Measurements from ENCODE around the gene SIRT2.
"Not testable (repeated sequence)": the region's sequence is repeated elsewhere in the genome, so short reads cannot be mapped to it uniquely, and the experiment has no call there.

SIRT2 gene

GRCh38 chr19:38875656-38876395 lies 23.6 kb downstream of the SIRT2 start:
- DNase-seq (ENCODE audit: low read depth) = no peak
- TF ChIP-seq, protein P1, sequence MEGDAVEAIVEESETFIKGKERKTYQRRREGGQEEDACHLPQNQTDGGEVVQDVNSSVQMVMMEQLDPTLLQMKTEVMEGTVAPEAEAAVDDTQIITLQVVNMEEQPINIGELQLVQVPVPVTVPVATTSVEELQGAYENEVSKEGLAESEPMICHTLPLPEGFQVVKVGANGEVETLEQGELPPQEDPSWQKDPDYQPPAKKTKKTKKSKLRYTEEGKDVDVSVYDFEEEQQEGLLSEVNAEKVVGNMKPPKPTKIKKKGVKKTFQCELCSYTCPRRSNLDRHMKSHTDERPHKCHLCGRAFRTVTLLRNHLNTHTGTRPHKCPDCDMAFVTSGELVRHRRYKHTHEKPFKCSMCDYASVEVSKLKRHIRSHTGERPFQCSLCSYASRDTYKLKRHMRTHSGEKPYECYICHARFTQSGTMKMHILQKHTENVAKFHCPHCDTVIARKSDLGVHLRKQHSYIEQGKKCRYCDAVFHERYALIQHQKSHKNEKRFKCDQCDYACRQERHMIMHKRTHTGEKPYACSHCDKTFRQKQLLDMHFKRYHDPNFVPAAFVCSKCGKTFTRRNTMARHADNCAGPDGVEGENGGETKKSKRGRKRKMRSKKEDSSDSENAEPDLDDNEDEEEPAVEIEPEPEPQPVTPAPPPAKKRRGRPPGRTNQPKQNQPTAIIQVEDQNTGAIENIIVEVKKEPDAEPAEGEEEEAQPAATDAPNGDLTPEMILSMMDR (IDR thresholded peaks at IDR 0.05; ENCODE audit: control insufficient read depth, extremely low read depth, insufficient read depth) = no peak
- H3K4me3 ChIP-seq (ENCODE audit: low read depth, low read length) = no peak overlapping the region

GRCh38 chr19:38873400-38873799 lies 26.0 kb downstream of the SIRT2 start:
- not testable (repeated sequence) for DNase-seq (ENCODE audit: low read depth); H3K4me3 ChIP-seq (ENCODE audit: low read depth, low read length)

- TF ChIP-seq, protein P1 (IDR thresholded peaks at IDR 0.05; ENCODE audit: control insufficient read depth, extremely low read depth, insufficient read depth) = no peak
- DNase-seq (ENCODE audit: low read depth) = no peak
- H3K4me3 ChIP-seq (ENCODE audit: low read depth, low read length) = no peak overlapping the region
These were observed 28.8 kb downstream of the SIRT2 start for GRCh38 chr19:38870612-38871011.

GRCh38 chr19:38869836-38870607 lies 29.4 kb downstream of the SIRT2 start:
- TF ChIP-seq, protein P1 (IDR thresholded peaks at IDR 0.05; ENCODE audit: control insufficient read depth, extremely low read depth, insufficient read depth) = no peak
- H3K4me3 ChIP-seq (ENCODE audit: low read depth, low read length) = no peak overlapping the region
- DNase-seq (ENCODE audit: low read depth) = no peak

- no peak overlapping the region for H3K4me3 ChIP-seq (ENCODE audit: low read depth, low read length)
These were observed 30.1 kb downstream of the SIRT2 start for GRCh38 chr19:38869160-38869835.

GRCh38 chr19:38868551-38868950 lies 30.9 kb downstream of the SIRT2 start:
- no peak overlapping the region for H3K4me3 ChIP-seq (ENCODE audit: low read depth, low read length)
- DNase-seq (ENCODE audit: low read depth) = no peak
- TF ChIP-seq, protein P1 (IDR thresholded peaks at IDR 0.05; ENCODE audit: control insufficient read depth, extremely low read depth, insufficient read depth) = no peak

More at GRCh38 chr19:38869160-38869835, 30.1 kb downstream of the SIRT2 start:
- TF ChIP-seq, protein P1 (IDR thresholded peaks at IDR 0.05; ENCODE audit: control insufficient read depth, extremely low read depth, insufficient read depth) = no peak
- DNase-seq (ENCODE audit: low read depth) = no peak

DNA sequence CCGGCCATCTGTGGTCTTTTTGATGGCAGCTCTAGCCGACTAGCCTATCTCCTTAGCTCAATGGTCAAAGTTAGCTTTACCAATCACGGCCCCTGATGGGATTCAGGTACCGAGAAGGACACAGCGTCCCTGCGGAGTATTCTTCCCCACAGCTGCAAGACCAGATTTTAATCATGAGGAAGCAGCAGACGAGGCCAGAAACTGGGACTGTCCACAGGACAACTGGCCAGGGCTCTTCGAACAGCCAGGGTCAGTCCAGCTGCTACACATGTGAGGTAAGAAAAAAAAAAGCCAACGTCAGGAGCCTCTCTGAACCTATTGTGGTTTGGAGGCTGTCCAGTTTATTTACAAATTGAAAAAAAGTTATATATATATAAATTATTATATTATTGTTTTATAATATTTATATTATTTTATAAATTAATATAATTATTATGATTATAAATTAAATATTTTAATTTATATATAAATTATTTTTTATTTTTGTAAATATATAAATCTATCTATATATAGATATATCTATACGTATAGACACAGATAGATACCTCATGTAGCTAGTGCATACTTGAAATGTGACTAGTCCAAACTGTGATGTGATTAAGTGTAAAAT lies 32.1 kb downstream of the SIRT2 start:
- no peak for DNase-seq (ENCODE audit: low read depth)
- H3K4me3 ChIP-seq (ENCODE audit: low read depth, low read length) = no peak overlapping the region

More for the DNA sequence above, 32.1 kb downstream of the SIRT2 start:
- TF ChIP-seq, protein P1 (IDR thresholded peaks at IDR 0.05; ENCODE audit: control insufficient read depth, extremely low read depth, insufficient read depth) = no peak

Measured in LNCaP clone FGC (cell line).